ENCODE data around the gene WWC2.

WWC2 gene

DNA sequence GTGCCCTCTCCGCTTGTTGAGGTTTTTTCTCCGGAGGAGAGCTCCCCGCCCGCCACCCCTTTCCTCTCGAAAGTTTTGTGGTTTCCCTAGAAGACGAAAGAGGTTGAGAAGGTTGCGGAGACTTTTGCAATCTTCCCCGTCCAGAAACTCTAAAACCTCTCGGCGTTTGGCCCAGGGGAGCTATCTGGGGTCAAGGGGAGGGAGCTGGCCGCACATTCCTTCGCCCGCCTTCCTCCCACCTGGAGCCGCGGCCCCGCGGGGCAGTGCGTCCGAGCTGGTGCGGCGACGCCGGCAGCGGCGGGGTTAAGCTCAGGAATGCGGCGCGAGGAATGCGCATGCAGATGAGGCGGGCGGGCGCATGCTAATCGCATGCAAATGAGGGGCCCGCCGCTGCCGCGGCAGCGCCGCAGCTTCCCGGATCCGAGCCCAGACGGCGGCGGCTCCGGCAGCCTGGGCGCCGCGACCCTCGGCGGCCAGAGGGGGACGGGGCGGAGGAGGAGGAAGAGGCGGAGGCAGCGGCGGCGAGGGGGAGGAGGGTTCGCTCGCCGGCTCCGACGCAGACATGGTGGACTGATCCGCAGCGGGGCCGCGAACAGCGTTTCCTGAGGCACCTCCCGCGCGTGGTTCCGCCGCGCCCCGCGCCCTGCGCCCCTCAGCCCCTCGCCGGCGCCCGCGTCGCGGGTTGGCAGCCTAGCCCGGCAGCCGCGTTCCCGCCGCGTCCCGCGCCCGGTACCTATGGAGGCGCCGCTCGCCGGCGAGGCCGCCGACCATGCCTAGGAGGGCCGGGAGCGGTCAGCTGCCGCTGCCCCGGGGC is at the start of gene WWC2:
Gene WWC2 (plus strand): TSS at position 535 of the 814 bp plus-strand sequence. CDS start 235 bp downstream, at position 770.
- TF ChIP-seq EZH2phosphoT487 (conservative IDR thresholded peaks at IDR 0.05; ENCODE audit: low read length) = no peak
- TF ChIP-seq, protein P1, sequence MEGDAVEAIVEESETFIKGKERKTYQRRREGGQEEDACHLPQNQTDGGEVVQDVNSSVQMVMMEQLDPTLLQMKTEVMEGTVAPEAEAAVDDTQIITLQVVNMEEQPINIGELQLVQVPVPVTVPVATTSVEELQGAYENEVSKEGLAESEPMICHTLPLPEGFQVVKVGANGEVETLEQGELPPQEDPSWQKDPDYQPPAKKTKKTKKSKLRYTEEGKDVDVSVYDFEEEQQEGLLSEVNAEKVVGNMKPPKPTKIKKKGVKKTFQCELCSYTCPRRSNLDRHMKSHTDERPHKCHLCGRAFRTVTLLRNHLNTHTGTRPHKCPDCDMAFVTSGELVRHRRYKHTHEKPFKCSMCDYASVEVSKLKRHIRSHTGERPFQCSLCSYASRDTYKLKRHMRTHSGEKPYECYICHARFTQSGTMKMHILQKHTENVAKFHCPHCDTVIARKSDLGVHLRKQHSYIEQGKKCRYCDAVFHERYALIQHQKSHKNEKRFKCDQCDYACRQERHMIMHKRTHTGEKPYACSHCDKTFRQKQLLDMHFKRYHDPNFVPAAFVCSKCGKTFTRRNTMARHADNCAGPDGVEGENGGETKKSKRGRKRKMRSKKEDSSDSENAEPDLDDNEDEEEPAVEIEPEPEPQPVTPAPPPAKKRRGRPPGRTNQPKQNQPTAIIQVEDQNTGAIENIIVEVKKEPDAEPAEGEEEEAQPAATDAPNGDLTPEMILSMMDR (IDR thresholded peaks at IDR 0.05; ENCODE audit: insufficient read depth, low read length, poor library complexity, severe bottlenecking) = no peak
- no peaks in the 10 kb centered on the region for H3K9me3 ChIP-seq (ENCODE audit: insufficient read depth, low read length)
- no peaks in the 10 kb centered on the region for H3F3A ChIP-seq (ENCODE audit: insufficient read depth)
- no peaks in the 10 kb centered on the region for H3K79me2 ChIP-seq (ENCODE audit: insufficient read depth, low read length)
- H3K9ac ChIP-seq (ENCODE audit: low read length) = no peak within 1 kb of the TSS
- H3K9me2 ChIP-seq (replicated peaks; ENCODE audit: insufficient read depth, low read length) = no peaks in the 10 kb centered on the region
- H3K36me3 ChIP-seq (ENCODE audit: low read length) = no peaks in the 10 kb centered on the region
- no peak within 1 kb of the TSS for H3K4me3 ChIP-seq (ENCODE audit: insufficient read depth, low read length, poor library complexity, severe bottlenecking)
- no peak within 1 kb of the TSS for H3K27ac ChIP-seq (ENCODE audit: low read depth, low read length)
- no peaks in the 10 kb centered on the region for H3K27me3 ChIP-seq (ENCODE audit: low read length)
- H2AFZ ChIP-seq (ENCODE audit: low read depth, low read length, severe bottlenecking) = no peak within 1 kb of the TSS
- H3K4me2 ChIP-seq (ENCODE audit: low read depth, low read length, poor library complexity, severe bottlenecking) = no peak within 1 kb of the TSS
- H4K20me1 ChIP-seq (ENCODE audit: low read depth, low read length) = no peaks in the 10 kb centered on the region

DNA sequence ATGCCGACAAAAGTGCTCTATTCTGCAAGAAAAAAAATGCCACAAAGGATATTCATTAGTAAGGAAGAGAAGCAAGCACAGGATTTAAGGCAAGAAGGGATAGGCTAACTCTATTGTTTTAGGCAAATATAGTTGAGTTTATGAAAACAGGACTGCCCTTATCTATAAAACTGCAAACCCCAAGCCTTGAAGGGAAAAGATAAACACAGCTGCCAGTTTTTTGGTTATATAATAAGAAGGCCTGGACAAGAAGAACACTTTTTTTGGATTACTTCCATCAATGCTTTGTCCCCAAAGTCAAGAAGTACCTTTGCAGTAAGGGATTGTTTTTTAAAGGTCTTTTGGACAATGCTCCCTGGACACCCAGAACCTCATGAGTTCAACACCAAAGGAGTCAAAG is 45.4 kb upstream of the WWC2 start:
- no peak overlapping the region for H3K4me2 ChIP-seq (ENCODE audit: low read depth, low read length, poor library complexity, severe bottlenecking)
- TF ChIP-seq, protein P1 (IDR thresholded peaks at IDR 0.05; ENCODE audit: insufficient read depth, low read length, poor library complexity, severe bottlenecking) = no peak
- no peak for TF ChIP-seq EZH2phosphoT487 (conservative IDR thresholded peaks at IDR 0.05; ENCODE audit: low read length)
- no peaks in the 10 kb centered on the region for H3K79me2 ChIP-seq (ENCODE audit: insufficient read depth, low read length)
- H3K27ac ChIP-seq (ENCODE audit: low read depth, low read length) = no peak overlapping the region
- no peak overlapping the region for H2AFZ ChIP-seq (ENCODE audit: low read depth, low read length, severe bottlenecking)
- no peaks in the 10 kb centered on the region for H3K36me3 ChIP-seq (ENCODE audit: low read length)
- no peaks in the 10 kb centered on the region; the same call in 1 of the 2 replicates for H3K9me3 ChIP-seq (ENCODE audit: insufficient read depth, low read length)
- H3F3A ChIP-seq (ENCODE audit: insufficient read depth) = no peaks in the 10 kb centered on the region
- no peaks in the 10 kb centered on the region for H3K9me2 ChIP-seq (replicated peaks; ENCODE audit: insufficient read depth, low read length)
- H4K20me1 ChIP-seq (ENCODE audit: low read depth, low read length) = no peaks in the 10 kb centered on the region
- no peaks in the 10 kb centered on the region for H3K27me3 ChIP-seq (ENCODE audit: low read length)
- no peak overlapping the region for H3K4me3 ChIP-seq (ENCODE audit: insufficient read depth, low read length, poor library complexity, severe bottlenecking)
- H3K9ac ChIP-seq (ENCODE audit: low read length) = no peak overlapping the region

DNA sequence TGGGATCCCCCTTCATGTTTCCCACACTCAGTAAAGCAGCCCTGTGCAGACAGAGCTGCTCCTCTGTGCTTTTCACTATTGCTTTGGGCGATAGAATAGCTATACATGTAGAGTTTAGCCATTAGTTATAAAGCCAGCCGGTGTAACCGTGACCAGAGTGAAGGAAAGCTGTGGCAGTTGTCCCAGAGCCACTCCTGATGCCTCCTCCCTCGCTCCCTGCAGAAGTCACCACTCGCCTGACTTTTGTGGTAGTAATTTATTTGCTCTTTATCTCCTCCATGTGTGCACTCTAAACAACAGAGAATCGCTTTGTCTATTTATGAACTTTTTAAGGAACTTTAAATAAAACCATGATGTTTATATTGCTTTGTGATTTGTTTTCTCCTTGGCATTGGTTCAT is 41.8 kb upstream of the WWC2 start:
- Histone ChIP-seq H3F3A (ENCODE audit: insufficient read depth) (no peaks in the 10 kb centered on the region), H2AFZ (ENCODE audit: low read depth, low read length, severe bottlenecking) (no peak overlapping the region), H3K9ac (ENCODE audit: low read length) (no peak overlapping the region), H4K20me1 (ENCODE audit: low read depth, low read length) (no peaks in the 10 kb centered on the region), H3K36me3 (ENCODE audit: low read length) (no peaks in the 10 kb centered on the region), H3K4me3 (ENCODE audit: insufficient read depth, low read length, poor library complexity, severe bottlenecking) (no peak overlapping the region), H3K79me2 (ENCODE audit: insufficient read depth, low read length) (no peaks in the 10 kb centered on the region), H3K27ac (ENCODE audit: low read depth, low read length) (no peak overlapping the region), H3K9me3 (ENCODE audit: insufficient read depth, low read length) (no peaks in the 10 kb centered on the region), H3K9me2 (replicated peaks; ENCODE audit: insufficient read depth, low read length) (no peaks in the 10 kb centered on the region), H3K27me3 (ENCODE audit: low read length) (no peaks in the 10 kb centered on the region), H3K4me2 (ENCODE audit: low read depth, low read length, poor library complexity, severe bottlenecking) (no peak overlapping the region)
- no peak for TF ChIP-seq EZH2phosphoT487 (conservative IDR thresholded peaks at IDR 0.05; ENCODE audit: low read length)
- TF ChIP-seq, protein P1 (IDR thresholded peaks at IDR 0.05; ENCODE audit: insufficient read depth, low read length, poor library complexity, severe bottlenecking) = no peak
